LHCN-M2 (cell line): ENCODE data around the gene SLC25A17. TPM values are rescaled to one million over a fixed set of nuclear protein-coding genes. Genes with fewer than 3 reads are reported as not detected.
A peak's percentile ranks its signal among the peaks of the same experiment; 100 is the strongest.
"Not testable (repeated sequence)": the region's sequence is repeated elsewhere in the genome, so short reads cannot be mapped to it uniquely, and the experiment has no call there.

ENCODE experiments used
- DNase-seq: peaks from one replicate; pipeline ENCODE4 v3.0.0-alpha.2; 2012; ENCODE audit warnings: low read depth
- polyA plus RNA-seq: library from polyadenylated mRNA; unstranded; fragments of >200 nt; gene quantifications from one replicate; pipeline ENCODE4 v1.2.1, GENCODE V29; 2012; ENCODE audit warnings: missing spikeins
- total RNA-seq: library from RNA; depleted of rRNA; stranded (reverse); fragments of >200 nt; gene quantifications from 2 replicates; pipeline ENCODE4 v1.2.3, GENCODE V29; 2014; rRNA removed

The SLC25A17 gene
- 26.0 and 28.5 TPM in 2 replicates for total RNA-seq
- polyA plus RNA-seq = 14.4 TPM

GRCh38 chr22:40818747-40819598, at the start of gene SLC25A17:
SLC25A17 (minus strand) TSS chr22:40819346; CDS start chr22:40819248, 98 bp downstream.
- peak; percentile 76 for DNase-seq

GRCh38 chr22:40868379-40868778, 49.2 kb upstream of the SLC25A17 start:
- DNase-seq = not testable (repeated sequence)

GRCh38 chr22:40867109-40867508, 48.0 kb upstream of the SLC25A17 start:
- DNase-seq = no peak

- DNase-seq = no peak
These were observed 43.4 kb upstream of the SLC25A17 start for GRCh38 chr22:40862537-40862936.

GRCh38 chr22:40862013-40862412, 42.9 kb upstream of the SLC25A17 start, which contains the start of gene DNAJB7:
DNAJB7 (minus strand) TSS chr22:40862113; CDS start chr22:40861994, 119 bp downstream.
- DNase-seq = no peak

GRCh38 chr22:40857309-40857855, 38.2 kb upstream of the SLC25A17 start:
- no peak for DNase-seq

GRCh38 chr22:40856513-40857308, 37.6 kb upstream of the SLC25A17 start, which contains the start of the genes ST13 and XPNPEP3:
ST13 (minus strand) TSS chr22:40856639; CDS start chr22:40856540, 99 bp downstream.
XPNPEP3 (plus strand) TSS chr22:40857148; CDS start chr22:40857182, 34 bp downstream.
- peak; percentile 97 for DNase-seq

GRCh38 chr22:40855979-40856512, 36.9 kb upstream of the SLC25A17 start:
- peak; percentile 50 for DNase-seq

GRCh38 chr22:40855071-40855978, 36.2 kb upstream of the SLC25A17 start:
- DNase-seq = peak; percentile 19

- peak; percentile 11 for DNase-seq
These were observed 34.8 kb upstream of the SLC25A17 start for GRCh38 chr22:40853961-40854360.

- DNase-seq = no peak
These were observed 34.2 kb upstream of the SLC25A17 start for GRCh38 chr22:40853333-40853732.

GRCh38 chr22:40845816-40846215, 26.7 kb upstream of the SLC25A17 start:
- DNase-seq = not testable (repeated sequence)

- DNase-seq = no peak
These were observed 25.8 kb upstream of the SLC25A17 start for GRCh38 chr22:40844951-40845350.

- DNase-seq = no peak
These were observed 19.3 kb upstream of the SLC25A17 start for GRCh38 chr22:40838486-40838885.

GRCh38 chr22:40834619-40835018, 15.5 kb upstream of the SLC25A17 start:
- no peak for DNase-seq

- DNase-seq = no peak
These were observed 10.0 kb upstream of the SLC25A17 start for GRCh38 chr22:40829131-40829530.

- DNase-seq = no peak
These were observed 8.0 kb upstream of the SLC25A17 start for GRCh38 chr22:40826984-40827741.

GRCh38 chr22:40826292-40826691, 7.1 kb upstream of the SLC25A17 start:
- not testable (repeated sequence) for DNase-seq

- DNase-seq = no peak
These were observed 4.3 kb upstream of the SLC25A17 start for GRCh38 chr22:40823426-40823825.
